Suprapubic skin (tissue), 4 donors: ENCODE results near the gene PRR18. TPM values are rescaled to one million over a fixed set of nuclear protein-coding genes. Genes with fewer than 3 reads are reported as not detected.

Source experiments
- DNase-seq, 2 donors: peaks; one replicate each; pipeline ENCODE4 v3.0.0-alpha.2; 2019; ENCODE audit warnings: low spot score in 2 of 2
- H3K27ac ChIP-seq: fragments of 200-600 bp; sonication (generic); one replicate; pipeline ENCODE4 v1.5.1; 2019
- H3K27me3 ChIP-seq: fragments of 200-600 bp; sonication (generic); one replicate; pipeline ENCODE4 v1.5.1; 2019
- H3K36me3 ChIP-seq: fragments of 200-600 bp; sonication (generic); one replicate; pipeline ENCODE4 v1.5.1; 2019
- H3K4me1 ChIP-seq: fragments of 200-600 bp; sonication (generic); one replicate; pipeline ENCODE4 v1.5.1; 2019
- H3K4me3 ChIP-seq: fragments of 200-600 bp; sonication (generic); one replicate; pipeline ENCODE4 v1.5.1; 2019; ENCODE audit warnings: mild to moderate bottlenecking
- H3K9me3 ChIP-seq: fragments of 200-600 bp; sonication (generic); one replicate; pipeline ENCODE4 v1.5.1; 2019
- CTCF ChIP-seq, 2 donors: fragments of 200-600 bp in 1 of 2; fragments of 450-650 bp in 1 of 2; sonication (generic) in 1 of 2; IDR thresholded peaks; one replicate each; pipeline ENCODE4 v1.5.1; 2016 to 2019; ENCODE audit warnings: antibody characterized with exemption in 2 of 2, mild to moderate bottlenecking in 1 of 2, moderate library complexity in 1 of 2
- EP300 ChIP-seq: sonication (generic); formaldehyde crosslinking; IDR thresholded peaks from one replicate; pipeline ENCODE4 v1.6.1; 2017; ENCODE audit warnings: antibody characterized with exemption
- POLR2A ChIP-seq, 2 donors: fragments of 450-650 bp; IDR thresholded peaks; one replicate each; pipeline ENCODE4 v1.6.1; 2017; ENCODE audit warnings: antibody characterized with exemption in 2 of 2, mild to moderate bottlenecking in 2 of 2, moderate library complexity in 2 of 2
- POLR2AphosphoS5 ChIP-seq, 3 donors: sonication (generic); formaldehyde crosslinking; IDR thresholded peaks; one replicate each; pipeline ENCODE4 v1.6.1; 2017; ENCODE audit warnings: antibody characterized with exemption in 3 of 3
- WGBS: methylation state at CpG from one replicate; pipeline ENCODE4 v1.1.5; 2018; 5-methylcytosine and 5-hydroxymethylcytosine counted together
- total RNA-seq, 4 donors: library from RNA; depleted of rRNA; stranded (reverse); fragments of >200 nt; gene quantifications; one replicate each; pipeline ENCODE4 v1.1.0, GENCODE V29; 2016

PRR18 gene
- total RNA-seq, 4 donors from 2014 or later: not detected

GRCh38 chr6:166296035-166296883 is 11.9 kb downstream of the PRR18 start:
- H3K27me3 ChIP-seq: peaks cover 21% of the 10 kb centered on the region
- TF ChIP-seq POLR2AphosphoS5 (IDR thresholded peaks at IDR 0.05): no peak
- TF ChIP-seq POLR2A (IDR thresholded peaks at IDR 0.05): no peak
- no peak for TF ChIP-seq EP300
- TF ChIP-seq CTCF (IDR thresholded peaks at IDR 0.05): no peak
- 78% methylated on average over 10 of the region's 10 CpGs for WGBS

GRCh38 chr6:166293731-166294584 is 14.2 kb downstream of the PRR18 start:
- Histone ChIP-seq H3K9me3 (no peaks in the 10 kb centered on the region), H3K36me3 (no peaks in the 10 kb centered on the region), H3K27ac (no peak overlapping the region), H3K27me3 (peaks cover 21% of the 10 kb centered on the region), H3K4me1 (no peaks in the 10 kb centered on the region), H3K4me3 (no peak overlapping the region)
- no peak for TF ChIP-seq POLR2A (IDR thresholded peaks at IDR 0.05)
- TF ChIP-seq POLR2AphosphoS5 (IDR thresholded peaks at IDR 0.05): no peak
- no peak for TF ChIP-seq CTCF (IDR thresholded peaks at IDR 0.05)
- no peak for TF ChIP-seq EP300
- 80% methylated on average over 12 of the region's 12 CpGs for WGBS
- no peak for DNase-seq

More at GRCh38 chr6:166296035-166296883, 11.9 kb downstream of the PRR18 start:
- Histone ChIP-seq H3K9me3 (no peaks in the 10 kb centered on the region), H3K4me1 (no peaks in the 10 kb centered on the region), H3K4me3 (no peak overlapping the region), H3K36me3 (no peaks in the 10 kb centered on the region), H3K27ac (no peak overlapping the region)
- no peak for DNase-seq

- WGBS: 93% methylated on average over 11 of the region's 14 CpGs
- TF ChIP-seq POLR2AphosphoS5 (IDR thresholded peaks at IDR 0.05): no peak
- no peak for TF ChIP-seq EP300
- TF ChIP-seq POLR2A (IDR thresholded peaks at IDR 0.05): no peak
- no peak for TF ChIP-seq CTCF (IDR thresholded peaks at IDR 0.05)
- no peak overlapping the region for H3K4me3 ChIP-seq
- peaks cover 18% of the 10 kb centered on the region for H3K27me3 ChIP-seq
- no peak overlapping the region for H3K27ac ChIP-seq
- no peaks in the 10 kb centered on the region for H3K9me3 ChIP-seq
- no peaks in the 10 kb centered on the region for H3K4me1 ChIP-seq
- no peaks in the 10 kb centered on the region for H3K36me3 ChIP-seq
- DNase-seq: no peak
These were observed 18.8 kb downstream of the PRR18 start for GRCh38 chr6:166289207-166290060.

- no peaks in the 10 kb centered on the region for H3K9me3 ChIP-seq
- no peak overlapping the region for H3K4me3 ChIP-seq
- 59% methylated on average over 8 of the region's 8 CpGs for WGBS
- no peak overlapping the region for H3K27ac ChIP-seq
- DNase-seq: no peak
- no peaks in the 10 kb centered on the region for H3K36me3 ChIP-seq
- no peaks in the 10 kb centered on the region for H3K4me1 ChIP-seq
- TF ChIP-seq POLR2AphosphoS5 (IDR thresholded peaks at IDR 0.05): no peak
- TF ChIP-seq CTCF (IDR thresholded peaks at IDR 0.05): no peak
- TF ChIP-seq EP300: no peak
- no peak for TF ChIP-seq POLR2A (IDR thresholded peaks at IDR 0.05)
- H3K27me3 ChIP-seq: peaks cover 24% of the 10 kb centered on the region
These were observed 21.3 kb downstream of the PRR18 start for GRCh38 chr6:166286839-166287271.
